HG02642 (cell line): ENCODE measurements around the gene FBXO34.

Source experiments
- ATAC-seq: cut with Tn5 transposase; IDR thresholded peaks from one replicate; pipeline ENCODE4 v1.9.1; 2021; ENCODE audit warnings: mild to moderate bottlenecking; ENCODE audit not compliant: unreplicated experiment, poor library complexity

Gene FBXO34

GRCh38 chr14:55271572-55272298 lies 514 bp downstream of the FBXO34 start:
- peak; percentile 44 for ATAC-seq

- no peak for ATAC-seq
These were observed 1.2 kb downstream of the FBXO34 start for GRCh38 chr14:55272387-55272786.

GRCh38 chr14:55272922-55273321 lies 1.7 kb downstream of the FBXO34 start:
- ATAC-seq: no peak

- no peak for ATAC-seq
These were observed 2.9 kb downstream of the FBXO34 start for GRCh38 chr14:55274146-55274545.

GRCh38 chr14:55274751-55275150 lies 3.5 kb downstream of the FBXO34 start:
- ATAC-seq: no peak

- ATAC-seq: no peak
These were observed 5.5 kb downstream of the FBXO34 start for GRCh38 chr14:55276736-55277135.

- ATAC-seq: peak; percentile 82
These were observed 6.9 kb downstream of the FBXO34 start for GRCh38 chr14:55277972-55278740.

- no peak for ATAC-seq
These were observed 8.2 kb downstream of the FBXO34 start for GRCh38 chr14:55279384-55279783.

- ATAC-seq: no peak
These were observed 10.2 kb downstream of the FBXO34 start for GRCh38 chr14:55281316-55281839.

- ATAC-seq: no peak
These were observed 13.9 kb downstream of the FBXO34 start for GRCh38 chr14:55285048-55285652.

- ATAC-seq: no peak
These were observed 17.2 kb downstream of the FBXO34 start for GRCh38 chr14:55288439-55288838.

- ATAC-seq: no peak
These were observed 20.4 kb downstream of the FBXO34 start for GRCh38 chr14:55291480-55292081.

- ATAC-seq: no peak
These were observed 23.4 kb downstream of the FBXO34 start for GRCh38 chr14:55294603-55295002.

GRCh38 chr14:55297611-55298499 lies 26.6 kb downstream of the FBXO34 start:
- ATAC-seq: no peak

GRCh38 chr14:55298500-55298822 lies 27.2 kb downstream of the FBXO34 start:
- no peak for ATAC-seq

- ATAC-seq: no peak
These were observed 30.4 kb downstream of the FBXO34 start for GRCh38 chr14:55301437-55302121.

- ATAC-seq: no peak
These were observed 31.3 kb downstream of the FBXO34 start for GRCh38 chr14:55302367-55303124.

- ATAC-seq: no peak
These were observed 31.9 kb downstream of the FBXO34 start for GRCh38 chr14:55303125-55303499.

- peak; percentile 58 for ATAC-seq
These were observed 32.5 kb downstream of the FBXO34 start for GRCh38 chr14:55303691-55304145.
